Choroid plexus epithelial cell (primary cell): ENCODE measurements around the gene NDUFV2.

Experiments used
- DNase-seq: peaks from one replicate; pipeline ENCODE4 v3.0.0-alpha.2; 2010; ENCODE audit warnings: low read depth
- H3K4me3 ChIP-seq: 2 replicates; pipeline ENCODE4 v1.5.1; 2011; ENCODE audit warnings: low read depth, mild to moderate bottlenecking, control low read depth, low read length, moderate library complexity
- CTCF ChIP-seq: conservative IDR thresholded peaks from 2 replicates; pipeline ENCODE4 v1.5.1; 2011; ENCODE audit warnings: low read depth, mild to moderate bottlenecking, control low read depth, inconsistent platforms, low read length, moderate library complexity

NDUFV2 gene

GRCh38 chr18:9113468-9114149 lies 11.1 kb downstream of the NDUFV2 start:
- no peak for DNase-seq
- no peak overlapping the region for H3K4me3 ChIP-seq
- TF ChIP-seq CTCF = no peak

GRCh38 chr18:9115984-9116383 lies 13.5 kb downstream of the NDUFV2 start:
- no peak for TF ChIP-seq CTCF
- DNase-seq = no peak
- H3K4me3 ChIP-seq = no peak overlapping the region

- H3K4me3 ChIP-seq = no peak overlapping the region
- TF ChIP-seq CTCF = no peak
- DNase-seq = no peak
Observed at GRCh38 chr18:9117980-9118841, 15.7 kb downstream of the NDUFV2 start.

DNA sequence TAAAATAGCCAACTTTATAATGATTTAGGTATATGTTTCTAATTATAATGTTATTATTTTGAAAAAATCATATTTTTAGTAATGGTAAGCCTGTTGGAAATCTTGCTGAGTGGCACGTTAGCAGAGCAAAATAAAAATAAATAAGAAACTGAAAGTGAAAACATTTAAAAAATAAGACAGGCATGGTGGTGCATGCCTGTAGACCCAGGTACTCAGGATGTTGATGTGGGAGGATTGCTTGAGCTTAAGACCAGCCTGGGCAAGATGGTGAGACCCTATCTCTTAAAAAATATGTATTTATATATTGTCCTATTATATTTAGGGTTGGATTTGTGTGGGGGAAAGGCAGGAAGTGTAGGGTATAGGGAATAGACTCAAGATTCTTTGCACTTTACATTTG lies 18.3 kb downstream of the NDUFV2 start:
- DNase-seq = no peak
- no peak overlapping the region for H3K4me3 ChIP-seq
- TF ChIP-seq CTCF = no peak

DNA sequence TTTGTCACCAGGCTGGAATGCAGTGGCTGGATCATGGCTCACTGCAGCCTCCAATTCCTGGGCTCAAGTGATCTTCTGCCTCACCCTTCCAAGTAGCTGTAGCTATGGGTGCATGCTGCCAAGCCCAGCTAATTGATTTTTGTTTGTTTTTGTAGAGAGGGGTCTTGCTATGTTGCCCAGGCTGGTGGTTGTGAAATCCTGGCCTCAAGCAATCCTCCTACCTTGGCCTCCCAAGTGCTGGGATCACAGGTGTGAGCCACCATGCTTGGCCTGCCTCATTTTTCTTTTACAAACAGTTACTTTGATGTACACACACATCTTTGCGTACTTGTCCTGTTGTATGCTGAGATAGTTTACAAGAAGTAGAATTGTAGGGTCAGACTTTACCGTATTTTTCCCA lies 21.0 kb downstream of the NDUFV2 start:
- H3K4me3 ChIP-seq = no peak overlapping the region
- no peak for TF ChIP-seq CTCF
- DNase-seq = no peak

DNA sequence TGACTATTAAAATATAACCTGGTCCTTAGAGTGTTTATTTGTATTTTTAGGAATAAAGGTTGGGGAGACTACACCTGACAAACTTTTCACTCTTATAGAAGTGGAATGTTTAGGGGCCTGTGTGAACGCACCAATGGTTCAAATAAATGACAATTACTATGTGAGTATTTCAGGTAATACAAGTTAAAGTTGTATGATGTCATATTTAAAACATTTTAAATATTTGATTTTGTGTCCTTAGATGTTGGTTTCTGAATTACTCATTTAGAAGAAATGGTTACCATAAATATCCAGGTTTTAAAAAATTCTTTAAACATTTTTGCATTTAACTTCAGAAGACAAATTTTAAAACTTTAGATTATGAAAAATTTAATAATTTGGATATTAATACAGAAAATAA lies 22.3 kb downstream of the NDUFV2 start:
- no peak for DNase-seq
- no peak for TF ChIP-seq CTCF
- H3K4me3 ChIP-seq = no peak overlapping the region
